ENCODE results near the gene ST6GALNAC6. TPM values are rescaled to one million over a fixed set of nuclear protein-coding genes. Genes with fewer than 3 reads are reported as not detected.

The ST6GALNAC6 gene
- total RNA-seq, 1 experiment from 2014 or later, result 16.5 TPM

- ChIA-PET CTCF (interaction anchor here (0.6 to 1.4 kb wide), 5 partner anchors 11 to 1834 kb away, joined by 3 to 4 read pairs (median 3); no protein-coding TSS in a partner anchor), POLR2A (interaction anchor here (0.7 to 1.3 kb wide), 4 partner anchors 7 to 77 kb away, joined by 3 to 4 read pairs (median 4); partner anchors contain the start of genes CDK9 and ENG)
- no peaks in the 10 kb centered on the region for H3K4me1 Mint-ChIP-seq (ENCODE audit: insufficient read depth, unreplicated experiment)
- no peak overlapping the region for H3K4me3 Mint-ChIP-seq (ENCODE audit: unreplicated experiment)
- no peak for TF ChIP-seq CTCF (IDR thresholded peaks at IDR 0.05; ENCODE audit: unreplicated experiment)
- no peak overlapping the region for H3K27ac Mint-ChIP-seq (ENCODE audit: low read depth, unreplicated experiment)
- no peaks in the 10 kb centered on the region for H3K9me3 Mint-ChIP-seq (ENCODE audit: unreplicated experiment)
- intact Hi-C loops (cut with micrococcal nuclease), result no loop called here
- no peaks in the 10 kb centered on the region for H3K27me3 Mint-ChIP-seq (ENCODE audit: insufficient read depth, unreplicated experiment)
- peaks cover 6% of the 10 kb centered on the region for H3K36me3 Mint-ChIP-seq (ENCODE audit: insufficient read depth, unreplicated experiment)
- no peak for DNase-seq (ENCODE audit: unreplicated experiment)
- no TSS peak for BruUV-seq (replicated peaks)
Observed at GRCh38 chr9:127862075-127863011, 37.1 kb downstream of the ST6GALNAC6 start.

GRCh38 chr9:127860779-127861178 lies 38.6 kb downstream of the ST6GALNAC6 start:
- H3K27me3 Mint-ChIP-seq (ENCODE audit: insufficient read depth, unreplicated experiment), result no peaks in the 10 kb centered on the region
- no TSS peak for BruUV-seq (replicated peaks)
- H3K4me1 Mint-ChIP-seq (ENCODE audit: insufficient read depth, unreplicated experiment), result no peaks in the 10 kb centered on the region
- ChIA-PET POLR2A (no interaction called here), CTCF (interaction anchor here (0.6 to 3.0 kb wide), 4 partner anchors 9 to 431 kb away, joined by 3 to 12 read pairs (median 4); partner anchors contain the start of gene TOR2A)
- H3K27ac Mint-ChIP-seq (ENCODE audit: low read depth, unreplicated experiment), result no peak overlapping the region
- peaks cover 4% of the 10 kb centered on the region for H3K36me3 Mint-ChIP-seq (ENCODE audit: insufficient read depth, unreplicated experiment)
- H3K9me3 Mint-ChIP-seq (ENCODE audit: unreplicated experiment), result no peaks in the 10 kb centered on the region
- intact Hi-C loops (cut with micrococcal nuclease), result no loop called here
- TF ChIP-seq CTCF (IDR thresholded peaks at IDR 0.05; ENCODE audit: unreplicated experiment), result no peak
- H3K4me3 Mint-ChIP-seq (ENCODE audit: unreplicated experiment), result no peak overlapping the region
- no peak for DNase-seq (ENCODE audit: unreplicated experiment)

- H3K27ac Mint-ChIP-seq (ENCODE audit: low read depth, unreplicated experiment), result no peak overlapping the region
- ChIA-PET POLR2A (no interaction called here), CTCF (interaction anchor here (0.6 to 3.0 kb wide), 3 partner anchors 10 to 126 kb away, joined by 3 to 12 read pairs (median 3); partner anchors contain the start of gene TOR2A)
- no peaks in the 10 kb centered on the region for H3K36me3 Mint-ChIP-seq (ENCODE audit: insufficient read depth, unreplicated experiment)
- BruUV-seq (replicated peaks), result no TSS peak
- TF ChIP-seq CTCF (IDR thresholded peaks at IDR 0.05; ENCODE audit: unreplicated experiment), result no peak
- no peaks in the 10 kb centered on the region for H3K4me1 Mint-ChIP-seq (ENCODE audit: insufficient read depth, unreplicated experiment)
- intact Hi-C loops (cut with micrococcal nuclease), result no loop called here
- H3K9me3 Mint-ChIP-seq (ENCODE audit: unreplicated experiment), result no peaks in the 10 kb centered on the region
- no peak for DNase-seq (ENCODE audit: unreplicated experiment)
- H3K27me3 Mint-ChIP-seq (ENCODE audit: insufficient read depth, unreplicated experiment), result no peaks in the 10 kb centered on the region
- no peak overlapping the region for H3K4me3 Mint-ChIP-seq (ENCODE audit: unreplicated experiment)
Observed at GRCh38 chr9:127860260-127860659, 39.1 kb downstream of the ST6GALNAC6 start.

- H3K27ac Mint-ChIP-seq (ENCODE audit: low read depth, unreplicated experiment), result no peak overlapping the region
- no TSS peak for BruUV-seq (replicated peaks)
- no peak overlapping the region for H3K4me3 Mint-ChIP-seq (ENCODE audit: unreplicated experiment)
- H3K9me3 Mint-ChIP-seq (ENCODE audit: unreplicated experiment), result no peaks in the 10 kb centered on the region
- DNase-seq (ENCODE audit: unreplicated experiment), result no peak
- intact Hi-C loops (cut with micrococcal nuclease), result no loop called here
- ChIA-PET POLR2A (interaction anchor here (0.6 to 0.7 kb wide), 2 partner anchors 12 to 118 kb away, joined by 3 read pairs; no protein-coding TSS in a partner anchor), CTCF (no interaction called here)
- no peaks in the 10 kb centered on the region for H3K36me3 Mint-ChIP-seq (ENCODE audit: insufficient read depth, unreplicated experiment)
- H3K27me3 Mint-ChIP-seq (ENCODE audit: insufficient read depth, unreplicated experiment), result no peaks in the 10 kb centered on the region
- no peak for TF ChIP-seq CTCF (IDR thresholded peaks at IDR 0.05; ENCODE audit: unreplicated experiment)
- no peaks in the 10 kb centered on the region for H3K4me1 Mint-ChIP-seq (ENCODE audit: insufficient read depth, unreplicated experiment)
Observed at GRCh38 chr9:127858041-127858512, 41.3 kb downstream of the ST6GALNAC6 start.

Measured in MCF 10A (cell line).